Smooth muscle cell (in vitro differentiated cells): Measurements from ENCODE around the gene AHRR. TPM values are rescaled to one million over a fixed set of nuclear protein-coding genes. Genes with fewer than 3 reads are reported as not detected.

ENCODE experiments used
- DNase-seq: peaks from one replicate; lab custom pipeline; 2025; ENCODE audit not compliant: unreplicated experiment; lab: John Stamatoyannopoulos, UW
- H2AFZ ChIP-seq: fragments of 200-600 bp; sonication (generic); 2 replicates; pipeline ENCODE4 v1.6.0; 2016; ENCODE audit warnings: antibody characterized with exemption, low read depth, mild to moderate bottlenecking
- H3F3A ChIP-seq: fragments of 200-600 bp; sonication (generic); 2 replicates; pipeline ENCODE4 v1.6.0; 2017; ENCODE audit warnings: antibody characterized with exemption, low read depth
- H3K27ac ChIP-seq: fragments of 200-600 bp; sonication (generic); 2 replicates; pipeline ENCODE4 v1.5.1; 2016; ENCODE audit warnings: low read depth, mild to moderate bottlenecking
- H3K27me3 ChIP-seq: fragments of 200-600 bp; sonication (generic); 2 replicates; pipeline ENCODE4 v1.6.1; 2016; ENCODE audit warnings: low read depth, mild to moderate bottlenecking
- H3K36me3 ChIP-seq: fragments of 200-600 bp; sonication (generic); 2 replicates; pipeline ENCODE4 v1.5.1; 2016; ENCODE audit warnings: low read depth
- H3K4me1 ChIP-seq: fragments of 200-600 bp; sonication (generic); 2 replicates; pipeline ENCODE4 v1.5.1; 2016; ENCODE audit warnings: low read depth
- H3K4me2 ChIP-seq: fragments of 200-600 bp; sonication (generic); 2 replicates; pipeline ENCODE4 v1.6.0; 2016; ENCODE audit warnings: mild to moderate bottlenecking
- H3K4me3 ChIP-seq: fragments of 200-600 bp; sonication (generic); 2 replicates; pipeline ENCODE4 v1.5.1; 2016; ENCODE audit warnings: mild to moderate bottlenecking
- H3K79me2 ChIP-seq: fragments of 200-600 bp; sonication (generic); 2 replicates; pipeline ENCODE4 v1.6.0; 2016; ENCODE audit warnings: low read depth, mild to moderate bottlenecking
- H3K9ac ChIP-seq: fragments of 200-600 bp; sonication (generic); 2 replicates; pipeline ENCODE4 v1.6.0; 2016; ENCODE audit warnings: low read depth
- H3K9me3 ChIP-seq: fragments of 200-600 bp; sonication (generic); replicated peaks from 2 replicates; pipeline ENCODE4 v1.5.1; 2016; ENCODE audit warnings: low read depth
- H4K20me1 ChIP-seq: fragments of 200-600 bp; sonication (generic); 2 replicates; pipeline ENCODE4 v1.6.0; 2016; ENCODE audit warnings: low read depth
- CTCF ChIP-seq: fragments of 200-600 bp; sonication (generic); IDR thresholded peaks from 2 replicates; pipeline ENCODE4 v1.5.1; 2017; ENCODE audit warnings: borderline replicate concordance, mild to moderate bottlenecking, antibody characterized with exemption; ENCODE audit not compliant: insufficient read depth, poor library complexity, severe bottlenecking
- WGBS: methylation state at CpG from one replicate; pipeline ENCODE4 v1.1.7; 2016; ENCODE audit warnings: low lambda C conversion rate; 5-methylcytosine and 5-hydroxymethylcytosine counted together
- polyA plus RNA-seq: library from polyadenylated mRNA; unstranded; fragments of >200 nt; fragmentation: Nextera tagmentation; extraction: Ambion mirVana; gene quantifications from 2 replicates; pipeline ENCODE4 v1.2.1, GENCODE V29; 2016
- total RNA-seq: library from RNA; depleted of rRNA; stranded (reverse); fragments of >200 nt; gene quantifications from 2 replicates; pipeline ENCODE4 v1.2.3, GENCODE V29; 2014

Gene AHRR
- total and polyA plus RNA-seq, 2 experiments from 2014 or later: 14.4 to 18.2 TPM

GRCh38 chr5:448061-448765 is 126.7 kb downstream of the AHRR start:
- H3K9me3 ChIP-seq: no peaks in the 10 kb centered on the region
- 95% methylated on average over 21 of the region's 21 CpGs for WGBS
- TF ChIP-seq CTCF: no peak
- H3K4me3 ChIP-seq: no peak overlapping the region
- H3K4me2 ChIP-seq: no peak overlapping the region
- H3K79me2 ChIP-seq: peaks cover 40% of the 10 kb centered on the region
- no peaks in the 10 kb centered on the region for H3F3A ChIP-seq
- peaks cover 9% of the 10 kb centered on the region for H4K20me1 ChIP-seq
- no peaks in the 10 kb centered on the region for H3K27me3 ChIP-seq
- no peak overlapping the region for H2AFZ ChIP-seq
- no peak overlapping the region for H3K27ac ChIP-seq
- H3K9ac ChIP-seq: no peak overlapping the region
- H3K36me3 ChIP-seq: peaks cover 23% of the 10 kb centered on the region
- no peak for DNase-seq
- peaks cover 4% of the 10 kb centered on the region for H3K4me1 ChIP-seq

DNA sequence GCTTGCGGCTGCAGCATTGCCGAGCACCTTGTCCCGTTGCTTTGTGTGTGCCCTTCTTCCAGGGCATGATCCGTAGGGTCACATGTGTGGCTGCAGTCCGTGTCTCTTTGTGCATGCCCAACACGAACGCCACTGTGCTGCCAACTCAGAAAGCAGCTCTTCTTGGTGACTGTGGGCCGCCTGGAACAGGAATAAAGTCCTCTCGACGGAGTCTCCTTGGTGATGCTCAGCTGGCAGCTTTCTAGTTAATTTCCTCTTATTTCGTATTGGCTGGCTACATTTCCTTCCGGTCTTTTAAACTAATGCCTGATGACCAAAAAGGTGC is 127.2 kb downstream of the AHRR start:
- Histone ChIP-seq H3K79me2 (peaks cover 39% of the 10 kb centered on the region), H3K4me3 (no peak overlapping the region), H3K4me1 (peaks cover 3% of the 10 kb centered on the region), H3K27ac (no peak overlapping the region), H3K36me3 (peaks cover 23% of the 10 kb centered on the region), H3K27me3 (no peaks in the 10 kb centered on the region), H3K9ac (no peak overlapping the region), H3F3A (no peaks in the 10 kb centered on the region), H3K4me2 (no peak overlapping the region), H3K9me3 (no peaks in the 10 kb centered on the region), H2AFZ (no peak overlapping the region), H4K20me1 (peaks cover 9% of the 10 kb centered on the region)
- no peak for TF ChIP-seq CTCF
- no peak for DNase-seq
- 98% methylated on average over 12 of the region's 12 CpGs for WGBS

GRCh38 chr5:449151-449550 is 127.6 kb downstream of the AHRR start:
- no peaks in the 10 kb centered on the region for H3K9me3 ChIP-seq
- no peaks in the 10 kb centered on the region for H3K27me3 ChIP-seq
- no peak overlapping the region for H3K4me3 ChIP-seq
- 95% methylated on average over 5 of the region's 5 CpGs for WGBS
- no peak overlapping the region for H3K27ac ChIP-seq
- no peaks in the 10 kb centered on the region for H3F3A ChIP-seq
- H3K4me1 ChIP-seq: no peaks in the 10 kb centered on the region
- peaks cover 12% of the 10 kb centered on the region for H4K20me1 ChIP-seq
- no peak for TF ChIP-seq CTCF
- H2AFZ ChIP-seq: no peak overlapping the region
- no peak overlapping the region for H3K4me2 ChIP-seq
- peaks cover 35% of the 10 kb centered on the region for H3K79me2 ChIP-seq
- peaks cover 23% of the 10 kb centered on the region for H3K36me3 ChIP-seq
- no peak for DNase-seq
- H3K9ac ChIP-seq: no peak overlapping the region
